Testis (tissue), 2 donors: ENCODE measurements around the gene SERGEF.

ENCODE experiments used
- POLR2A ChIP-seq: fragments of 450-650 bp; IDR thresholded peaks from one replicate; pipeline ENCODE4 v1.6.1; 2017; ENCODE audit warnings: antibody characterized with exemption, mild to moderate bottlenecking, moderate library complexity
- TF ChIP-seq, protein P1 (sequence below), 3 experiments: fragments of 450-650 bp in 2 of 3; fragments of 200-600 bp in 1 of 3; sonication (generic) in 1 of 3; IDR thresholded peaks; one replicate each; pipeline ENCODE4 v1.5.1; 2016 to 2019; ENCODE audit warnings: antibody characterized with exemption in 3 of 3, mild to moderate bottlenecking in 2 of 3, moderate library complexity in 1 of 3

DNA sequence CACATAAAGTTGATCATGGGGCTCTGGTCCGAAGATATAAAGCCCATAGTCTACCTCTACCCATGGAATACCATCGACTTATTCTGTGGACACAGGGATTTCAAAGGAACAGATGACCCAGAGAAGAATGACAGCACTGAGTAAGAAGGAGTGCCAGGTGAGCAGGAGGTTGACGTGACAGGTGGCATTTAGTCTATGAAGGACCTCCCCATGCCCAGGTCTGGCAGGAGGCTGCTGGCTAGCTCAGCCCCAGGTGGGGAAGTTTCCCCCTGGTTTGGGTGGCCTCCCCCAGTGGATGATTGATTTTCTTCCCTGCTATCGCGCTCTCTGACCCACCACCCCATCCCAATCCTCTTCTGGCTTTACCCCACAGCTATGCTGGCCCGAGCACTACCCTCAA is 239.2 kb downstream of the SERGEF start:
- TF ChIP-seq, protein P1, sequence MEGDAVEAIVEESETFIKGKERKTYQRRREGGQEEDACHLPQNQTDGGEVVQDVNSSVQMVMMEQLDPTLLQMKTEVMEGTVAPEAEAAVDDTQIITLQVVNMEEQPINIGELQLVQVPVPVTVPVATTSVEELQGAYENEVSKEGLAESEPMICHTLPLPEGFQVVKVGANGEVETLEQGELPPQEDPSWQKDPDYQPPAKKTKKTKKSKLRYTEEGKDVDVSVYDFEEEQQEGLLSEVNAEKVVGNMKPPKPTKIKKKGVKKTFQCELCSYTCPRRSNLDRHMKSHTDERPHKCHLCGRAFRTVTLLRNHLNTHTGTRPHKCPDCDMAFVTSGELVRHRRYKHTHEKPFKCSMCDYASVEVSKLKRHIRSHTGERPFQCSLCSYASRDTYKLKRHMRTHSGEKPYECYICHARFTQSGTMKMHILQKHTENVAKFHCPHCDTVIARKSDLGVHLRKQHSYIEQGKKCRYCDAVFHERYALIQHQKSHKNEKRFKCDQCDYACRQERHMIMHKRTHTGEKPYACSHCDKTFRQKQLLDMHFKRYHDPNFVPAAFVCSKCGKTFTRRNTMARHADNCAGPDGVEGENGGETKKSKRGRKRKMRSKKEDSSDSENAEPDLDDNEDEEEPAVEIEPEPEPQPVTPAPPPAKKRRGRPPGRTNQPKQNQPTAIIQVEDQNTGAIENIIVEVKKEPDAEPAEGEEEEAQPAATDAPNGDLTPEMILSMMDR (IDR thresholded peaks at IDR 0.05), result no peak
- TF ChIP-seq POLR2A, result no peak
